Measurements from ENCODE around the gene NLRP1. TPM values are rescaled to one million over a fixed set of nuclear protein-coding genes. Genes with fewer than 3 reads are reported as not detected.

The NLRP1 gene
- total and polyA plus RNA-seq, 9 of the 15 experiments (the other 6 are each of a cell fraction or from before 2014, with no cell fraction given): 4.0 to 69.4 (median 27.7) TPM

- TF ChIP-seq PPARD (CRISPR knock-in tag; IDR thresholded peaks at IDR 0.05): no peak
- peak; percentile 98 for TF ChIP-seq LCOR (CRISPR knock-in tag; IDR thresholded peaks at IDR 0.05)
- TF ChIP-seq ZNF57 (CRISPR knock-in tag; IDR thresholded peaks at IDR 0.05): no peak
- TF ChIP-seq, protein P1, sequence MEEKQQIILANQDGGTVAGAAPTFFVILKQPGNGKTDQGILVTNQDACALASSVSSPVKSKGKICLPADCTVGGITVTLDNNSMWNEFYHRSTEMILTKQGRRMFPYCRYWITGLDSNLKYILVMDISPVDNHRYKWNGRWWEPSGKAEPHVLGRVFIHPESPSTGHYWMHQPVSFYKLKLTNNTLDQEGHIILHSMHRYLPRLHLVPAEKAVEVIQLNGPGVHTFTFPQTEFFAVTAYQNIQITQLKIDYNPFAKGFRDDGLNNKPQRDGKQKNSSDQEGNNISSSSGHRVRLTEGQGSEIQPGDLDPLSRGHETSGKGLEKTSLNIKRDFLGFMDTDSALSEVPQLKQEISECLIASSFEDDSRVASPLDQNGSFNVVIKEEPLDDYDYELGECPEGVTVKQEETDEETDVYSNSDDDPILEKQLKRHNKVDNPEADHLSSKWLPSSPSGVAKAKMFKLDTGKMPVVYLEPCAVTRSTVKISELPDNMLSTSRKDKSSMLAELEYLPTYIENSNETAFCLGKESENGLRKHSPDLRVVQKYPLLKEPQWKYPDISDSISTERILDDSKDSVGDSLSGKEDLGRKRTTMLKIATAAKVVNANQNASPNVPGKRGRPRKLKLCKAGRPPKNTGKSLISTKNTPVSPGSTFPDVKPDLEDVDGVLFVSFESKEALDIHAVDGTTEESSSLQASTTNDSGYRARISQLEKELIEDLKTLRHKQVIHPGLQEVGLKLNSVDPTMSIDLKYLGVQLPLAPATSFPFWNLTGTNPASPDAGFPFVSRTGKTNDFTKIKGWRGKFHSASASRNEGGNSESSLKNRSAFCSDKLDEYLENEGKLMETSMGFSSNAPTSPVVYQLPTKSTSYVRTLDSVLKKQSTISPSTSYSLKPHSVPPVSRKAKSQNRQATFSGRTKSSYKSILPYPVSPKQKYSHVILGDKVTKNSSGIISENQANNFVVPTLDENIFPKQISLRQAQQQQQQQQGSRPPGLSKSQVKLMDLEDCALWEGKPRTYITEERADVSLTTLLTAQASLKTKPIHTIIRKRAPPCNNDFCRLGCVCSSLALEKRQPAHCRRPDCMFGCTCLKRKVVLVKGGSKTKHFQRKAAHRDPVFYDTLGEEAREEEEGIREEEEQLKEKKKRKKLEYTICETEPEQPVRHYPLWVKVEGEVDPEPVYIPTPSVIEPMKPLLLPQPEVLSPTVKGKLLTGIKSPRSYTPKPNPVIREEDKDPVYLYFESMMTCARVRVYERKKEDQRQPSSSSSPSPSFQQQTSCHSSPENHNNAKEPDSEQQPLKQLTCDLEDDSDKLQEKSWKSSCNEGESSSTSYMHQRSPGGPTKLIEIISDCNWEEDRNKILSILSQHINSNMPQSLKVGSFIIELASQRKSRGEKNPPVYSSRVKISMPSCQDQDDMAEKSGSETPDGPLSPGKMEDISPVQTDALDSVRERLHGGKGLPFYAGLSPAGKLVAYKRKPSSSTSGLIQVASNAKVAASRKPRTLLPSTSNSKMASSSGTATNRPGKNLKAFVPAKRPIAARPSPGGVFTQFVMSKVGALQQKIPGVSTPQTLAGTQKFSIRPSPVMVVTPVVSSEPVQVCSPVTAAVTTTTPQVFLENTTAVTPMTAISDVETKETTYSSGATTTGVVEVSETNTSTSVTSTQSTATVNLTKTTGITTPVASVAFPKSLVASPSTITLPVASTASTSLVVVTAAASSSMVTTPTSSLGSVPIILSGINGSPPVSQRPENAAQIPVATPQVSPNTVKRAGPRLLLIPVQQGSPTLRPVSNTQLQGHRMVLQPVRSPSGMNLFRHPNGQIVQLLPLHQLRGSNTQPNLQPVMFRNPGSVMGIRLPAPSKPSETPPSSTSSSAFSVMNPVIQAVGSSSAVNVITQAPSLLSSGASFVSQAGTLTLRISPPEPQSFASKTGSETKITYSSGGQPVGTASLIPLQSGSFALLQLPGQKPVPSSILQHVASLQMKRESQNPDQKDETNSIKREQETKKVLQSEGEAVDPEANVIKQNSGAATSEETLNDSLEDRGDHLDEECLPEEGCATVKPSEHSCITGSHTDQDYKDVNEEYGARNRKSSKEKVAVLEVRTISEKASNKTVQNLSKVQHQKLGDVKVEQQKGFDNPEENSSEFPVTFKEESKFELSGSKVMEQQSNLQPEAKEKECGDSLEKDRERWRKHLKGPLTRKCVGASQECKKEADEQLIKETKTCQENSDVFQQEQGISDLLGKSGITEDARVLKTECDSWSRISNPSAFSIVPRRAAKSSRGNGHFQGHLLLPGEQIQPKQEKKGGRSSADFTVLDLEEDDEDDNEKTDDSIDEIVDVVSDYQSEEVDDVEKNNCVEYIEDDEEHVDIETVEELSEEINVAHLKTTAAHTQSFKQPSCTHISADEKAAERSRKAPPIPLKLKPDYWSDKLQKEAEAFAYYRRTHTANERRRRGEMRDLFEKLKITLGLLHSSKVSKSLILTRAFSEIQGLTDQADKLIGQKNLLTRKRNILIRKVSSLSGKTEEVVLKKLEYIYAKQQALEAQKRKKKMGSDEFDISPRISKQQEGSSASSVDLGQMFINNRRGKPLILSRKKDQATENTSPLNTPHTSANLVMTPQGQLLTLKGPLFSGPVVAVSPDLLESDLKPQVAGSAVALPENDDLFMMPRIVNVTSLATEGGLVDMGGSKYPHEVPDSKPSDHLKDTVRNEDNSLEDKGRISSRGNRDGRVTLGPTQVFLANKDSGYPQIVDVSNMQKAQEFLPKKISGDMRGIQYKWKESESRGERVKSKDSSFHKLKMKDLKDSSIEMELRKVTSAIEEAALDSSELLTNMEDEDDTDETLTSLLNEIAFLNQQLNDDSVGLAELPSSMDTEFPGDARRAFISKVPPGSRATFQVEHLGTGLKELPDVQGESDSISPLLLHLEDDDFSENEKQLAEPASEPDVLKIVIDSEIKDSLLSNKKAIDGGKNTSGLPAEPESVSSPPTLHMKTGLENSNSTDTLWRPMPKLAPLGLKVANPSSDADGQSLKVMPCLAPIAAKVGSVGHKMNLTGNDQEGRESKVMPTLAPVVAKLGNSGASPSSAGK (IDR thresholded peaks at IDR 0.05): peak; percentile 99
- TF ChIP-seq ZNF699 (CRISPR knock-in tag; IDR thresholded peaks at IDR 0.05; ENCODE audit: insufficient replicate concordance): no peak
- peak; percentile 81 for TF ChIP-seq POLR2AphosphoS5 (IDR thresholded peaks at IDR 0.05; ENCODE audit: control insufficient read depth, insufficient read depth, low read depth, low read length)
- no peak for TF ChIP-seq BRF2 (IDR thresholded peaks at IDR 0.05; ENCODE audit: borderline replicate concordance, insufficient read depth, insufficient read length)
- no peak for TF ChIP-seq PRMT5 (CRISPR knock-in tag; IDR thresholded peaks at IDR 0.05)
- no peak for TF ChIP-seq MCM3 (IDR thresholded peaks at IDR 0.05)
- no peak for TF ChIP-seq STAT5A (IDR thresholded peaks at IDR 0.05; ENCODE audit: borderline replicate concordance, low read length)
- TF ChIP-seq TEAD2 (tag; IDR thresholded peaks at IDR 0.05): no peak
- no peak for TF ChIP-seq RHOXF2B (CRISPR knock-in tag; conservative IDR thresholded peaks at IDR 0.05)
- peak; percentile 83 for TF ChIP-seq NR2C1 (IDR thresholded peaks at IDR 0.05)
- peak; percentile 86 for TF ChIP-seq NR2C1 (tag; IDR thresholded peaks at IDR 0.05)
- TF ChIP-seq BRF1 (IDR thresholded peaks at IDR 0.05; ENCODE audit: borderline replicate concordance, extremely low read depth, insufficient read length): no peak
- TF ChIP-seq ZNF766 (CRISPR knock-in tag; conservative IDR thresholded peaks at IDR 0.05): no peak
Observed at GRCh38 chr17:5486206-5487124, 97.8 kb downstream of the NLRP1 start, which contains the start of gene MIS12 (continued).

All from K562 (cell line).